Hippocampal formation (tissue), 2 donors: ENCODE results near the gene RMI2.

ENCODE experiments used
- DNase-seq, 2 donors: peaks; one replicate each; lab custom pipeline; 2025; lab: John Stamatoyannopoulos, UW

The RMI2 gene

GRCh38 chr16:11328172-11329070 is 16.8 kb upstream of the RMI2 start:
- no peak for DNase-seq

- DNase-seq, result no peak
Observed at GRCh38 chr16:11329071-11329491, 16.2 kb upstream of the RMI2 start.

GRCh38 chr16:11329891-11330290 is 15.4 kb upstream of the RMI2 start:
- no peak for DNase-seq

GRCh38 chr16:11330526-11331237 is 14.6 kb upstream of the RMI2 start:
- DNase-seq, result no peak

GRCh38 chr16:11331967-11332366 is 13.3 kb upstream of the RMI2 start:
- no peak for DNase-seq

- DNase-seq, result no peak
Observed at GRCh38 chr16:11333010-11333409, 12.2 kb upstream of the RMI2 start.

- no peak for DNase-seq
Observed at GRCh38 chr16:11333702-11334101, 11.6 kb upstream of the RMI2 start.

- DNase-seq, result no peak
Observed at GRCh38 chr16:11334831-11335404, 10.3 kb upstream of the RMI2 start.

GRCh38 chr16:11339075-11339474 is 6.2 kb upstream of the RMI2 start:
- DNase-seq, result no peak

GRCh38 chr16:11340710-11341109 is 4.5 kb upstream of the RMI2 start:
- DNase-seq, result no peak

- no peak for DNase-seq
Observed at GRCh38 chr16:11341371-11341770, 3.9 kb upstream of the RMI2 start.

- no peak for DNase-seq
Observed at GRCh38 chr16:11342021-11342855, 3.0 kb upstream of the RMI2 start.

GRCh38 chr16:11346700-11347319 is 1.6 kb downstream of the RMI2 start:
- DNase-seq, result no peak

- no peak for DNase-seq
Observed at GRCh38 chr16:11347831-11348230, 2.6 kb downstream of the RMI2 start.

GRCh38 chr16:11348737-11349598 is 3.7 kb downstream of the RMI2 start:
- no peak for DNase-seq

- DNase-seq, result peak in 1 of 2 donors; percentile 23
Observed at GRCh38 chr16:11349599-11350276, 4.5 kb downstream of the RMI2 start.

- no peak for DNase-seq
Observed at GRCh38 chr16:11350519-11350918, 5.3 kb downstream of the RMI2 start.

- no peak for DNase-seq
Observed at GRCh38 chr16:11350921-11351335, 5.7 kb downstream of the RMI2 start.

- no peak for DNase-seq
Observed at GRCh38 chr16:11353158-11353557, 7.9 kb downstream of the RMI2 start.

GRCh38 chr16:11354407-11354732 is 9.1 kb downstream of the RMI2 start:
- no peak for DNase-seq
